Stimulated activated naive B cell treated with anti-CD40 and anti-IgM and Interleukin-4, amounts not matched to agents 10 μg/mL and 1 μg/mL and 100 μg/mL, for 72 hours (primary cell): ENCODE data around the gene CAMTA1.

Experiments
- ATAC-seq, 2 donors: fragments of 150-1000 bp; cut with Tn5 transposase; replicated peaks; 2 replicates each; pipeline ENCODE4 v1.10.0; 2021; ENCODE audit warnings: moderate library complexity in 1 of 2
- DNase-seq: peaks from one replicate; pipeline ENCODE4 v3.0.0; 2021
- H3K27ac Mint-ChIP-seq: one replicate; pipeline ENCODE4 v1.8.0; 2022; ENCODE audit warnings: mild to moderate bottlenecking, mixed read lengths
- H3K27me3 Mint-ChIP-seq, 2 donors: one replicate each; pipeline ENCODE4 v1.8.0; 2022; ENCODE audit warnings: mixed read lengths in 2 of 2
- H3K36me3 Mint-ChIP-seq, 2 donors: one replicate each; pipeline ENCODE4 v1.8.0; 2022; ENCODE audit warnings: mixed read lengths in 2 of 2, mild to moderate bottlenecking in 1 of 2
- H3K4me1 Mint-ChIP-seq, 2 donors: one replicate each; pipeline ENCODE4 v1.8.0; 2022; ENCODE audit warnings: mixed read lengths in 2 of 2, mild to moderate bottlenecking in 1 of 2
- H3K4me3 Mint-ChIP-seq, 2 donors: one replicate each; pipeline ENCODE4 v1.8.0; 2022; ENCODE audit warnings: mild to moderate bottlenecking in 2 of 2, mixed read lengths in 2 of 2, moderate library complexity in 1 of 2
- H3K9me3 Mint-ChIP-seq, 2 donors: one replicate each; pipeline ENCODE4 v1.8.0; 2022; ENCODE audit warnings: mixed read lengths in 2 of 2, mild to moderate bottlenecking in 1 of 2

CAMTA1 gene

DNA sequence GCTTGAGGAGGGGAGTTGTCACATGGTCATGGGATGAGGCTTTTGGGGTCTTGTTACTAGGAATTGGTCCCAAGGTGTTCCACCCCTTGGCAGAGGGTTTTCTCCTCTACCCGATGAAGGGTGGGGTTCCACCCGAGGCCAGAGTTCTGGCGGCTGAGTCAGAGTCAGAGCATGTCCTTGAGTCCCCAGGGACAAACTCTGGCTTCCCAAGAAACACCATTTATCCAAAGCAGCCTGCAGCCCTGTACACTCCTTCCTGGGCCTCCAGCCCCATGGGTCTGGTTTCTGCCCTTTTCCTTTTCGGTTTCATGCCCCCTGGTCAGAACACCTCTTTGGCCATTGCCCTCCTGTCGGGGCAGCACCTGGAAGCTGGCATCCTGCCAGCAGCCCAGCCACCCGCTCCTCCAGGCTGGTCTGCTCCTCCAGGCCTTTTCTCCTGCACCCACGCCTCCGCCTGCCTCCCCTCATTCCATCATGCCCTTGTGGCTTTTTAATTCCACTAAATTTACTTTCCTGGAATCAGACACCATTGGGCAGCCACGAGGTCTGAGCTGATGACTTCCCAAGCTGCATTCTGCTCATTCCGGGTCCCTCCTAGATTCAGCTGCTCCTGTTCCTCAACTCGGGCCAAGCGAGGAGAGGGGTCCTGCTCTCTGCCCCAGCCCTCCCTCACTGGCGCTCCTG is 684.1 kb downstream of the CAMTA1 start:
- DNase-seq (no peak), ATAC-seq (no peak)
- H3K4me3 Mint-ChIP-seq, result no peak overlapping the region
- H3K9me3 Mint-ChIP-seq, result no peaks in the 10 kb centered on the region
- no peaks in the 10 kb centered on the region for H3K4me1 Mint-ChIP-seq
- no peak overlapping the region for H3K27ac Mint-ChIP-seq
- no peaks in the 10 kb centered on the region for H3K36me3 Mint-ChIP-seq
- peaks cover 0 to 8% of the 10 kb centered on the region in 2 donors for H3K27me3 Mint-ChIP-seq

DNA sequence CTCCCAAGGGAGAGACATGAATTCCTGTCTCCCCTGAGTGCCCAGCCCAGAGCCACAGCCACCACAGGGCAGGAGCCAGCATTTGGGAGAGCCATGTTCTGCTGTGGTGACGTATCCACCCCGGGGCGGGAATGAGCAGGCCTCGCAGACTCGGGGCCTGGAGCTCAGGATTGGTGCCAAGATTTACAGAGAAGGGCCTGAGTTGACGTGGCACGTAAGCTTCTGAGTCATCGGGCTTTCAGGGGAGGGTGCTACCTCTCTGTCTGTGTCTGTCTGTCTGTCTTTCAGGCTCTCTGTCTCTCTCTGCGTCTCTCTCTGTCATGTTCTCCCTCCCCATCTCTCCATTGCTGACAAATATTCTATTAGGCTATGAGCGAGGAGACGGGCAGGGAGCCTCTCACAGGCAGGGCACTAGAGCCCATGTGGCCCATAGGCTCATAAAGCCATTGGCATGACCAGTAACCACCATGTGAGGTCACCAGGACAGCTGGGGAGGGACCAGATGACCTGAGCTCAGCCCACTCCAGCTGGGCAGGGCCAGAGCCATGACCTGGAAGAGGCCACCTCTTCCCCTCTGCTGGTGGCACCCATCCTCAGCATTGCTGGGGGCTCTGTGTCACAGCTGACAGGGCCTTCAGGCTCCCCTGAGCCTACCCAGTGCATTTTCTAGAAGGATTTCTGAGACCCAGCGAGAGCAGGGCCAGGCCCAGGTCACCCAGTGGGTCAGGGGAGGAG is 685.8 kb downstream of the CAMTA1 start:
- Mint-ChIP-seq H3K4me3 (no peak overlapping the region), H3K27ac (no peak overlapping the region), H3K36me3 (no peaks in the 10 kb centered on the region), H3K27me3 (peaks cover 0 to 8% of the 10 kb centered on the region in 2 donors), H3K9me3 (no peaks in the 10 kb centered on the region), H3K4me1 (no peaks in the 10 kb centered on the region)
- DNase-seq (no peak), ATAC-seq (no peak)

DNA sequence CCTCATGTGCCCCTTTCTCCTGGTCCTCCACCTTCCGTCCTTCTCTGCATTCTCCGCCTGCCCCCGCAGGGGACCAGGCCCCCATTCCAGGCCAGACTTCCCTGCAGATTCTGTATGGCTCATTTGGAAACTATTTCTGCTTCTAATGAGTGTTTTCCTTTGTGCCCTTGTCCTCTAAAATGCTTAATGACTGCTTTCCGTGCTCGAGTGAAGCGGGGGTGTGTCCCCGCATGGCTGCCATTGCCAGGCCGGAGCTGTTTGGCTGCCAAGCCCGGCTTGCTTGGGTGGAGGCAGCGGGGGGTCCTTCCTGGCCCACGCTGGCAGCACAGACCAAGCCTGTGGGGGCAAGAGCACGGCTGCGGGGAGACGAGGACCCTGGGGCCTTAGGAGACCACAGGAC is 686.6 kb downstream of the CAMTA1 start:
- H3K27me3 Mint-ChIP-seq, result peaks cover 0 to 8% of the 10 kb centered on the region in 2 donors
- H3K36me3 Mint-ChIP-seq, result no peaks in the 10 kb centered on the region
- H3K4me1 Mint-ChIP-seq, result no peaks in the 10 kb centered on the region
- H3K9me3 Mint-ChIP-seq, result no peaks in the 10 kb centered on the region
- DNase-seq (no peak), ATAC-seq (no peak)
- H3K27ac Mint-ChIP-seq, result no peak overlapping the region
- no peak overlapping the region for H3K4me3 Mint-ChIP-seq

- no peaks in the 10 kb centered on the region for H3K9me3 Mint-ChIP-seq
- H3K27me3 Mint-ChIP-seq, result peaks cover 0 to 8% of the 10 kb centered on the region in 2 donors
- H3K4me1 Mint-ChIP-seq, result no peaks in the 10 kb centered on the region
- H3K4me3 Mint-ChIP-seq, result no peak overlapping the region
- no peak for DNase-seq
- ATAC-seq, result no peak
- H3K36me3 Mint-ChIP-seq, result no peaks in the 10 kb centered on the region
- no peak overlapping the region for H3K27ac Mint-ChIP-seq
Measured at GRCh38 chr1:7473223-7474142, 688.2 kb downstream of the CAMTA1 start.

GRCh38 chr1:7474143-7474490 is 688.9 kb downstream of the CAMTA1 start:
- Mint-ChIP-seq H3K36me3 (no peaks in the 10 kb centered on the region), H3K27me3 (peaks cover 0 to 8% of the 10 kb centered on the region in 2 donors), H3K4me3 (no peak overlapping the region), H3K9me3 (no peaks in the 10 kb centered on the region), H3K27ac (no peak overlapping the region), H3K4me1 (no peaks in the 10 kb centered on the region)
- ATAC-seq (no peak), DNase-seq (no peak)

- Mint-ChIP-seq H3K27me3 (peaks cover 0 to 4% of the 10 kb centered on the region in 2 donors), H3K9me3 (no peaks in the 10 kb centered on the region), H3K4me1 (no peaks in the 10 kb centered on the region), H3K36me3 (no peaks in the 10 kb centered on the region), H3K27ac (no peak overlapping the region), H3K4me3 (no peak overlapping the region)
- no peak for ATAC-seq
- DNase-seq, result no peak
Measured at GRCh38 chr1:7474786-7475502, 689.7 kb downstream of the CAMTA1 start.

GRCh38 chr1:7475691-7476090 is 690.4 kb downstream of the CAMTA1 start:
- Mint-ChIP-seq H3K27me3 (peaks cover 0 to 4% of the 10 kb centered on the region in 2 donors), H3K9me3 (no peaks in the 10 kb centered on the region), H3K4me3 (no peak overlapping the region), H3K27ac (no peak overlapping the region), H3K4me1 (no peaks in the 10 kb centered on the region), H3K36me3 (no peaks in the 10 kb centered on the region)
- no peak for DNase-seq
- ATAC-seq, result no peak

GRCh38 chr1:7476402-7476801 is 691.1 kb downstream of the CAMTA1 start:
- Mint-ChIP-seq H3K4me1 (no peaks in the 10 kb centered on the region), H3K9me3 (no peaks in the 10 kb centered on the region), H3K4me3 (no peak overlapping the region), H3K27ac (no peak overlapping the region), H3K27me3 (no peaks in the 10 kb centered on the region), H3K36me3 (no peaks in the 10 kb centered on the region)
- DNase-seq, result no peak
- ATAC-seq, result no peak

GRCh38 chr1:7476861-7477547 is 691.8 kb downstream of the CAMTA1 start:
- no peak overlapping the region for H3K4me3 Mint-ChIP-seq
- H3K4me1 Mint-ChIP-seq, result no peaks in the 10 kb centered on the region
- no peaks in the 10 kb centered on the region for H3K36me3 Mint-ChIP-seq
- no peak overlapping the region for H3K27ac Mint-ChIP-seq
- H3K9me3 Mint-ChIP-seq, result no peaks in the 10 kb centered on the region
- H3K27me3 Mint-ChIP-seq, result no peaks in the 10 kb centered on the region
- DNase-seq (no peak), ATAC-seq (no peak)

DNA sequence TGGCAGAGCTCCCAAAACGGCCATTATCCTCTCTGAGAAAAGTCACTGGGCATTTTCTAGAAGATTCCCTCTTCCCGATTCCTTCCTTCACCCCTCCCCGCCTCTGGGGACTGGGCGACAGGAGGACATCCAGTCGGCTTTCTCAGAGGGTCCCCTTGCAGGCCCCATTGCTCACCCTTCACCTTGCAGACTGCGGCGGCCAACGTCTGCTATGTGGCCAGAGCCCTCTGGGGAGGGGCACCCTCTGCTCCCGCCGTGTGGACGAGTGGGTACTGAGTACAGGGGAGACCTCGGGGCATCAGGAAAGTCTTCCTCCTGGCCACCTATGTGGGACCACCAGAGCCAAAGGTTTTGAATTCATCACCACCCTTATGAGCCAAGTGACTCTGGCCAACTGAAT is 692.3 kb downstream of the CAMTA1 start:
- Mint-ChIP-seq H3K4me1 (no peaks in the 10 kb centered on the region), H3K27ac (no peak overlapping the region), H3K9me3 (no peaks in the 10 kb centered on the region), H3K36me3 (no peaks in the 10 kb centered on the region), H3K27me3 (no peaks in the 10 kb centered on the region), H3K4me3 (no peak overlapping the region)
- DNase-seq, result no peak
- no peak for ATAC-seq

GRCh38 chr1:7478142-7478790 is 693.0 kb downstream of the CAMTA1 start:
- H3K36me3 Mint-ChIP-seq, result no peaks in the 10 kb centered on the region
- no peak for DNase-seq

GRCh38 chr1:7478809-7479499 is 693.7 kb downstream of the CAMTA1 start:
- Mint-ChIP-seq H3K27ac (no peak overlapping the region), H3K9me3 (no peaks in the 10 kb centered on the region), H3K27me3 (peaks cover 0 to 5% of the 10 kb centered on the region in 2 donors), H3K4me1 (no peaks in the 10 kb centered on the region), H3K4me3 (no peak overlapping the region), H3K36me3 (no peaks in the 10 kb centered on the region)
- ATAC-seq, result no peak
- DNase-seq, result no peak

More at GRCh38 chr1:7478142-7478790, 693.0 kb downstream of the CAMTA1 start:
- Mint-ChIP-seq H3K4me3 (no peak overlapping the region), H3K4me1 (no peaks in the 10 kb centered on the region), H3K27ac (no peak overlapping the region), H3K27me3 (peaks cover 0 to 5% of the 10 kb centered on the region in 2 donors), H3K9me3 (no peaks in the 10 kb centered on the region)
- ATAC-seq, result no peak

DNA sequence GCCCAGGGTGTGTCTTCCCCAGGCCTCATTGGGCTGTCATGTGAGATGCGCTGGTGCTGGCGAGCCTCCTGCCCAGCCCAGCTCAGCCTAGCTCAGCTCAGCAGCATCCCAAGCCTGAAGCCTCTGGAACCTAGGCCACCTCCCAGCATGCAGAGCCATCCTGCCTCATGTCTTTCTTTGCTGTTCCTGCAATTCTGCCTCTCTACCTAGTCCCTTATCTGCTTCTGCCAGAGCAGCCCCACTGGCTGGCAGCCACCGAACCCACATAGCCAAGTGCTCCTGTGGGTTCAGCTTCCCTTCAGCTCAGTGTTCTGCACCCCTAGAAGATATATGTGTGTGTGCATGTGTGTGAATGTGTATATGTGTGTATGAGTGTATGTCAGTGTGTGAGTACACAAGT is 694.3 kb downstream of the CAMTA1 start:
- no peaks in the 10 kb centered on the region for H3K4me1 Mint-ChIP-seq
- no peak overlapping the region for H3K4me3 Mint-ChIP-seq
- peaks cover 0 to 5% of the 10 kb centered on the region in 2 donors for H3K27me3 Mint-ChIP-seq
- H3K9me3 Mint-ChIP-seq, result no peaks in the 10 kb centered on the region
- no peak for DNase-seq
- no peak for ATAC-seq
- no peaks in the 10 kb centered on the region for H3K36me3 Mint-ChIP-seq
- no peak overlapping the region for H3K27ac Mint-ChIP-seq
